HepG2 (cell line): Measurements from ENCODE around the gene CCDC177. TPM values are rescaled to one million over a fixed set of nuclear protein-coding genes. Genes with fewer than 3 reads are reported as not detected.

Experiments used
- BHLHE40 ChIP-seq: IDR thresholded peaks from 2 replicates; pipeline ENCODE4 v1.6.1; 2011; ENCODE audit warnings: low read length, improper control_type of control experiment
- KDM5B ChIP-seq: sonication (generic); formaldehyde crosslinking; IDR thresholded peaks from 2 replicates; pipeline ENCODE4 v1.4.0; 2020; ENCODE audit warnings: missing genetic modification reagents, mild to moderate bottlenecking, borderline replicate concordance
- MTF1 ChIP-seq: sonication (generic); formaldehyde crosslinking; IDR thresholded peaks from 2 replicates; pipeline ENCODE4 v1.5.0; 2020; ENCODE audit warnings: missing genetic modification reagents
- NONO ChIP-seq, 2 experiments: fragments of 450-650 bp in 1 of 2; sonication (generic) in 1 of 2; formaldehyde crosslinking in 1 of 2; IDR thresholded peaks in 1 of 2; conservative IDR thresholded peaks in 1 of 2; 2 replicates each; pipeline versions ENCODE4 v1.6.1 to v1.8.0; 2017 to 2022; ENCODE audit warnings: mild to moderate bottlenecking in 1 of 2, missing genetic modification reagents in 1 of 2, moderate library complexity in 1 of 2
- ONECUT2 ChIP-seq: sonication (generic); formaldehyde crosslinking; IDR thresholded peaks from 2 replicates; pipeline ENCODE4 v1.4.0; 2020; ENCODE audit warnings: missing genetic modification reagents
- POLR2AphosphoS2 ChIP-seq: IDR thresholded peaks from 2 replicates; pipeline ENCODE4 v1.6.1; 2011; ENCODE audit warnings: low read depth, low read length, improper control_type of control experiment
- RFXAP ChIP-seq: sonication (generic); formaldehyde crosslinking; IDR thresholded peaks from 2 replicates; pipeline ENCODE4 v1.4.0; 2020; ENCODE audit warnings: missing genetic modification reagents, borderline replicate concordance
- SOX13 ChIP-seq, 3 experiments: fragments of 450-650 bp in 1 of 3; sonication (generic) in 1 of 3; formaldehyde crosslinking in 1 of 3; IDR thresholded peaks in 2 of 3; conservative IDR thresholded peaks in 1 of 3; 2 replicates each; pipeline versions ENCODE4 v1.5.0 to v1.6.1; 2016 to 2020; ENCODE audit warnings: antibody characterized with exemption in 1 of 3, mild to moderate bottlenecking in 1 of 3, missing compliant biosample characterization in 1 of 3, missing genetic modification reagents in 1 of 3, moderate library complexity in 1 of 3
- ZBTB38 ChIP-seq: sonication (generic); formaldehyde crosslinking; IDR thresholded peaks from 2 replicates; pipeline ENCODE4 v1.5.1; 2020; ENCODE audit warnings: mild to moderate bottlenecking, missing genetic modification reagents
- ZNF225 ChIP-seq: sonication (generic); formaldehyde crosslinking; IDR thresholded peaks from 2 replicates; pipeline ENCODE4 v1.4.0; 2020; ENCODE audit warnings: mild to moderate bottlenecking, missing genetic modification reagents
- ZNF605 ChIP-seq: sonication (generic); formaldehyde crosslinking; IDR thresholded peaks from 2 replicates; pipeline ENCODE4 v1.8.0; 2022; ENCODE audit warnings: mild to moderate bottlenecking, missing genetic modification reagents
- ZNF746 ChIP-seq: sonication (generic); formaldehyde crosslinking; IDR thresholded peaks from 2 replicates; pipeline ENCODE4 v1.8.0; 2022; ENCODE audit warnings: mild to moderate bottlenecking, missing genetic modification reagents
- polyA plus RNA-seq, 8 experiments: library from polyadenylated mRNA; depleted of rRNA in 3 of 8; stranded (reverse) in 7 of 8; unstranded in 1 of 8; fragments of >200 nt; fragmentation: Illumina TruSeq in 4 of 8; extraction: Trizol in 4 of 8; gene quantifications; 2 replicates each; pipeline versions ENCODE4 v1.2.1 to v1.2.3, GENCODE V29; 2011 to 2016; ENCODE audit warnings: low read depth in 4 of 8, missing spikeins in 1 of 8, mixed read lengths in 1 of 8; ENCODE audit not compliant: insufficient read depth in 1 of 8
- total RNA-seq, 5 experiments: library from RNA; depleted of rRNA; stranded (reverse); fragments of >200 nt; fragmentation: Illumina TruSeq; extraction: Trizol; gene quantifications; 2 replicates each; pipeline ENCODE4 v1.2.3, GENCODE V29; 2016; ENCODE audit warnings: low read depth in 1 of 5
- TF ChIP-seq, protein P1 (sequence below), 2 experiments: sonication (generic) in 1 of 2; formaldehyde crosslinking in 1 of 2; IDR thresholded peaks; 2 replicates each; pipeline versions ENCODE4 v1.6.1 to v1.9.0; 2014 to 2022; ENCODE audit warnings: antibody characterized with exemption in 1 of 2, borderline replicate concordance in 1 of 2, inconsistent platforms in 1 of 2, low read depth in 1 of 2, missing genetic modification reagents in 1 of 2
- TF ChIP-seq, protein P2 (sequence below): sonication (generic); formaldehyde crosslinking; IDR thresholded peaks from 2 replicates; pipeline ENCODE4 v1.4.0; 2020; ENCODE audit warnings: missing genetic modification reagents
- TF ChIP-seq, protein P3 (sequence below): sonication (generic); formaldehyde crosslinking; IDR thresholded peaks from 2 replicates; pipeline ENCODE4 v1.8.0; 2022; ENCODE audit warnings: missing genetic modification reagents, mild to moderate bottlenecking, borderline replicate concordance
- TF ChIP-seq, protein P4 (sequence below): sonication (generic); formaldehyde crosslinking; IDR thresholded peaks from 2 replicates; pipeline ENCODE4 v1.4.0; 2020; ENCODE audit warnings: mild to moderate bottlenecking, low read depth, missing genetic modification reagents
- TF ChIP-seq, protein P5 (sequence below): sonication (generic); formaldehyde crosslinking; IDR thresholded peaks from 2 replicates; pipeline ENCODE4 v1.8.0; 2022; ENCODE audit warnings: mild to moderate bottlenecking, missing genetic modification reagents, moderate library complexity

The CCDC177 gene
- total and polyA plus RNA-seq, 2 of the 13 experiments (the other 11 are each of a cell fraction or from before 2014, with no cell fraction given), result not detected

DNA sequence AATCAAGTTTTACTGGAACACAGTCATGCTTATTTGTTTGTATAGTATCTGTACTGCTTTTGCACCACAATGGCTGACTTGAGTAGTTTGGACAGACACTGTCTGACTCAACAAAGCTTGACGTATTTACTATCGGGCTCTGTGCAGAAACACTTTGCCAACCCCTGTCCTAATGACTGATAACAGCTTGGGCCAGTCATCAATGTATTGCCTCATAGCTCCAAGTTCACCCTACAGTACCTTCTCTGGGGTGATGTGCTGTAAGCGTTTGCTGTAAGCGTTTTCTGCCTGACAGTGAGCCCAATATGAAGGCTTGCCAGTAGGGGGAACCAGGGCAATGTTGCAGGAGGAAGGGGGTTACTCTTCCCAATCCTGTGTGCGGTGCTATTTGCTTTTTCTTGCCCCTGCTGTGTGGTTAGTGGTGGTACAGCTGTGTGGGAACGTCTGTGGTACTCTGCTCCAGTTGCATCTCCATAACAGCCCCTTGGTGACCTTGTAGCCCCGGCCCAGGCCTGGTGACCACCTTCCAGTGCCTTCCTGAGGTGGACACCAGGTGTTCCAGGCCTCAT is 5.4 kb upstream of the CCDC177 start (continued):
- TF ChIP-seq, protein P1, sequence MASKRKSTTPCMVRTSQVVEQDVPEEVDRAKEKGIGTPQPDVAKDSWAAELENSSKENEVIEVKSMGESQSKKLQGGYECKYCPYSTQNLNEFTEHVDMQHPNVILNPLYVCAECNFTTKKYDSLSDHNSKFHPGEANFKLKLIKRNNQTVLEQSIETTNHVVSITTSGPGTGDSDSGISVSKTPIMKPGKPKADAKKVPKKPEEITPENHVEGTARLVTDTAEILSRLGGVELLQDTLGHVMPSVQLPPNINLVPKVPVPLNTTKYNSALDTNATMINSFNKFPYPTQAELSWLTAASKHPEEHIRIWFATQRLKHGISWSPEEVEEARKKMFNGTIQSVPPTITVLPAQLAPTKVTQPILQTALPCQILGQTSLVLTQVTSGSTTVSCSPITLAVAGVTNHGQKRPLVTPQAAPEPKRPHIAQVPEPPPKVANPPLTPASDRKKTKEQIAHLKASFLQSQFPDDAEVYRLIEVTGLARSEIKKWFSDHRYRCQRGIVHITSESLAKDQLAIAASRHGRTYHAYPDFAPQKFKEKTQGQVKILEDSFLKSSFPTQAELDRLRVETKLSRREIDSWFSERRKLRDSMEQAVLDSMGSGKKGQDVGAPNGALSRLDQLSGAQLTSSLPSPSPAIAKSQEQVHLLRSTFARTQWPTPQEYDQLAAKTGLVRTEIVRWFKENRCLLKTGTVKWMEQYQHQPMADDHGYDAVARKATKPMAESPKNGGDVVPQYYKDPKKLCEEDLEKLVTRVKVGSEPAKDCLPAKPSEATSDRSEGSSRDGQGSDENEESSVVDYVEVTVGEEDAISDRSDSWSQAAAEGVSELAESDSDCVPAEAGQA (IDR thresholded peaks at IDR 0.05; ENCODE audit: low read depth), result no peak; the same call in 1 of the 2 replicates
- TF ChIP-seq, protein P1 (CRISPR knock-in tag; IDR thresholded peaks at IDR 0.05; ENCODE audit: borderline replicate concordance), result no peak
- TF ChIP-seq SOX13 (IDR thresholded peaks at IDR 0.05), result no peak
- peak in 1 of 2 experiments; percentile 78; a peak in 2 of 4 replicates for TF ChIP-seq SOX13 (CRISPR knock-in tag; conservative IDR thresholded peaks at IDR 0.05 in 1 of 2, IDR thresholded peaks at IDR 0.05 in 1 of 2)
- no peak for TF ChIP-seq ONECUT2 (CRISPR knock-in tag)
- no peak for TF ChIP-seq ZNF746 (CRISPR knock-in tag)
- TF ChIP-seq, protein P2, sequence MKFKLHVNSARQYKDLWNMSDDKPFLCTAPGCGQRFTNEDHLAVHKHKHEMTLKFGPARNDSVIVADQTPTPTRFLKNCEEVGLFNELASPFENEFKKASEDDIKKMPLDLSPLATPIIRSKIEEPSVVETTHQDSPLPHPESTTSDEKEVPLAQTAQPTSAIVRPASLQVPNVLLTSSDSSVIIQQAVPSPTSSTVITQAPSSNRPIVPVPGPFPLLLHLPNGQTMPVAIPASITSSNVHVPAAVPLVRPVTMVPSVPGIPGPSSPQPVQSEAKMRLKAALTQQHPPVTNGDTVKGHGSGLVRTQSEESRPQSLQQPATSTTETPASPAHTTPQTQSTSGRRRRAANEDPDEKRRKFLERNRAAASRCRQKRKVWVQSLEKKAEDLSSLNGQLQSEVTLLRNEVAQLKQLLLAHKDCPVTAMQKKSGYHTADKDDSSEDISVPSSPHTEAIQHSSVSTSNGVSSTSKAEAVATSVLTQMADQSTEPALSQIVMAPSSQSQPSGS (CRISPR knock-in tag), result peak; percentile 53; the same call in 1 of the 2 replicates
- no peak for TF ChIP-seq ZBTB38 (CRISPR knock-in tag)
- TF ChIP-seq, protein P3, sequence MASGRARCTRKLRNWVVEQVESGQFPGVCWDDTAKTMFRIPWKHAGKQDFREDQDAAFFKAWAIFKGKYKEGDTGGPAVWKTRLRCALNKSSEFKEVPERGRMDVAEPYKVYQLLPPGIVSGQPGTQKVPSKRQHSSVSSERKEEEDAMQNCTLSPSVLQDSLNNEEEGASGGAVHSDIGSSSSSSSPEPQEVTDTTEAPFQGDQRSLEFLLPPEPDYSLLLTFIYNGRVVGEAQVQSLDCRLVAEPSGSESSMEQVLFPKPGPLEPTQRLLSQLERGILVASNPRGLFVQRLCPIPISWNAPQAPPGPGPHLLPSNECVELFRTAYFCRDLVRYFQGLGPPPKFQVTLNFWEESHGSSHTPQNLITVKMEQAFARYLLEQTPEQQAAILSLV (CRISPR knock-in tag), result no peak
- TF ChIP-seq KDM5B (CRISPR knock-in tag), result no peak
- no peak for TF ChIP-seq NONO (IDR thresholded peaks at IDR 0.05)
- peak; percentile 50; the same call in 1 of the 2 replicates for TF ChIP-seq NONO (CRISPR knock-in tag; conservative IDR thresholded peaks at IDR 0.05)
- no peak for TF ChIP-seq MTF1 (CRISPR knock-in tag)
- no peak for TF ChIP-seq POLR2AphosphoS2
- TF ChIP-seq, protein P4, sequence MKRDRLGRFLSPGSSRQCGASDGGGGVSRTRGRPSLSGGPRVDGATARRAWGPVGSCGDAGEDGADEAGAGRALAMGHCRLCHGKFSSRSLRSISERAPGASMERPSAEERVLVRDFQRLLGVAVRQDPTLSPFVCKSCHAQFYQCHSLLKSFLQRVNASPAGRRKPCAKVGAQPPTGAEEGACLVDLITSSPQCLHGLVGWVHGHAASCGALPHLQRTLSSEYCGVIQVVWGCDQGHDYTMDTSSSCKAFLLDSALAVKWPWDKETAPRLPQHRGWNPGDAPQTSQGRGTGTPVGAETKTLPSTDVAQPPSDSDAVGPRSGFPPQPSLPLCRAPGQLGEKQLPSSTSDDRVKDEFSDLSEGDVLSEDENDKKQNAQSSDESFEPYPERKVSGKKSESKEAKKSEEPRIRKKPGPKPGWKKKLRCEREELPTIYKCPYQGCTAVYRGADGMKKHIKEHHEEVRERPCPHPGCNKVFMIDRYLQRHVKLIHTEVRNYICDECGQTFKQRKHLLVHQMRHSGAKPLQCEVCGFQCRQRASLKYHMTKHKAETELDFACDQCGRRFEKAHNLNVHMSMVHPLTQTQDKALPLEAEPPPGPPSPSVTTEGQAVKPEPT (CRISPR knock-in tag), result no peak
- TF ChIP-seq BHLHE40, result no peak
- TF ChIP-seq ZNF605 (CRISPR knock-in tag), result 0 out of 2 replicates have a peak, but pooled peaks have one; percentile 25
- TF ChIP-seq RFXAP (CRISPR knock-in tag), result no peak
- TF ChIP-seq, protein P5, sequence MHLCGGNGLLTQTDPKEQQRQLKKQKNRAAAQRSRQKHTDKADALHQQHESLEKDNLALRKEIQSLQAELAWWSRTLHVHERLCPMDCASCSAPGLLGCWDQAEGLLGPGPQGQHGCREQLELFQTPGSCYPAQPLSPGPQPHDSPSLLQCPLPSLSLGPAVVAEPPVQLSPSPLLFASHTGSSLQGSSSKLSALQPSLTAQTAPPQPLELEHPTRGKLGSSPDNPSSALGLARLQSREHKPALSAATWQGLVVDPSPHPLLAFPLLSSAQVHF (CRISPR knock-in tag), result no peak
- TF ChIP-seq ZNF225, result no peak
